ENCODE results near the gene GALNTL6. TPM values are rescaled to one million over a fixed set of nuclear protein-coding genes. Genes with fewer than 3 reads are reported as not detected.
"Not testable (repeated sequence)": the region's sequence is repeated elsewhere in the genome, so short reads cannot be mapped to it uniquely, and the experiment has no call there.

The GALNTL6 gene
- total RNA-seq, 2 experiments from 2014 or later, result not detected

- Mint-ChIP-seq H3K27me3 (peaks cover 4% of the 10 kb centered on the region), H3K27ac (no peak overlapping the region), H3K4me3 (no peak overlapping the region), H3K9me3 (peaks cover 1% of the 10 kb centered on the region), H3K36me3 (no peaks in the 10 kb centered on the region), H3K4me1 (no peaks in the 10 kb centered on the region)
- no peak for DNase-seq
Measured at GRCh38 chr4:172975651-172976229, 1162.5 kb downstream of the GALNTL6 start.

- not testable (repeated sequence) for H3K4me1 Mint-ChIP-seq, H3K36me3 Mint-ChIP-seq, H3K9me3 Mint-ChIP-seq, H3K27me3 Mint-ChIP-seq, H3K4me3 Mint-ChIP-seq, H3K27ac Mint-ChIP-seq, DNase-seq
Measured at GRCh38 chr4:172977491-172978041, 1164.4 kb downstream of the GALNTL6 start.

- H3K36me3 Mint-ChIP-seq, result no peaks in the 10 kb centered on the region
- H3K27me3 Mint-ChIP-seq, result peaks cover 4% of the 10 kb centered on the region
- H3K27ac Mint-ChIP-seq, result no peak overlapping the region
- no peak overlapping the region for H3K4me3 Mint-ChIP-seq
- no peaks in the 10 kb centered on the region for H3K4me1 Mint-ChIP-seq
- DNase-seq, result no peak
- H3K9me3 Mint-ChIP-seq, result no peaks in the 10 kb centered on the region
Measured at GRCh38 chr4:172978848-172979247, 1165.6 kb downstream of the GALNTL6 start.

- Mint-ChIP-seq H3K36me3 (no peaks in the 10 kb centered on the region), H3K4me3 (no peak overlapping the region), H3K27me3 (peaks cover 4% of the 10 kb centered on the region), H3K9me3 (no peaks in the 10 kb centered on the region), H3K4me1 (no peaks in the 10 kb centered on the region), H3K27ac (no peak overlapping the region)
- no peak for DNase-seq
Measured at GRCh38 chr4:172979332-172979731, 1166.1 kb downstream of the GALNTL6 start.

GRCh38 chr4:172980219-172980618, 1167.0 kb downstream of the GALNTL6 start:
- no peak overlapping the region for H3K27ac Mint-ChIP-seq
- no peaks in the 10 kb centered on the region for H3K4me1 Mint-ChIP-seq
- H3K4me3 Mint-ChIP-seq, result no peak overlapping the region
- no peaks in the 10 kb centered on the region for H3K36me3 Mint-ChIP-seq
- no peak for DNase-seq
- H3K9me3 Mint-ChIP-seq, result no peaks in the 10 kb centered on the region
- H3K27me3 Mint-ChIP-seq, result peaks cover 4% of the 10 kb centered on the region

- H3K4me1 Mint-ChIP-seq, result no peaks in the 10 kb centered on the region
- H3K27ac Mint-ChIP-seq, result no peak overlapping the region
- H3K4me3 Mint-ChIP-seq, result no peak overlapping the region
- peaks cover 4% of the 10 kb centered on the region for H3K27me3 Mint-ChIP-seq
- DNase-seq, result no peak
- H3K36me3 Mint-ChIP-seq, result no peaks in the 10 kb centered on the region
- H3K9me3 Mint-ChIP-seq, result no peaks in the 10 kb centered on the region
Measured at GRCh38 chr4:172982151-172982590, 1169.0 kb downstream of the GALNTL6 start.

- Mint-ChIP-seq H3K27me3 (peaks cover 4% of the 10 kb centered on the region), H3K4me1 (no peaks in the 10 kb centered on the region), H3K9me3 (peaks cover 2% of the 10 kb centered on the region), H3K27ac (no peak overlapping the region), H3K4me3 (no peak overlapping the region), H3K36me3 (peaks cover under 1% of the 10 kb centered on the region)
- DNase-seq, result no peak
Measured at GRCh38 chr4:172983014-172983413, 1169.8 kb downstream of the GALNTL6 start.

- no peak for DNase-seq
- no peak overlapping the region for H3K4me3 Mint-ChIP-seq
- H3K36me3 Mint-ChIP-seq, result peaks cover 3% of the 10 kb centered on the region
- no peaks in the 10 kb centered on the region for H3K4me1 Mint-ChIP-seq
- no peak overlapping the region for H3K27ac Mint-ChIP-seq
- peaks cover 5% of the 10 kb centered on the region for H3K9me3 Mint-ChIP-seq
- H3K27me3 Mint-ChIP-seq, result no peaks in the 10 kb centered on the region
Measured at GRCh38 chr4:172983631-172984030, 1170.4 kb downstream of the GALNTL6 start.

GRCh38 chr4:172985552-172985951, 1172.3 kb downstream of the GALNTL6 start:
- no peaks in the 10 kb centered on the region for H3K27me3 Mint-ChIP-seq
- H3K36me3 Mint-ChIP-seq, result peaks cover 3% of the 10 kb centered on the region
- peaks cover 5% of the 10 kb centered on the region for H3K9me3 Mint-ChIP-seq
- H3K27ac Mint-ChIP-seq, result no peak overlapping the region
- no peak overlapping the region for H3K4me3 Mint-ChIP-seq
- H3K4me1 Mint-ChIP-seq, result no peaks in the 10 kb centered on the region
- DNase-seq, result no peak

- H3K27me3 Mint-ChIP-seq, result no peaks in the 10 kb centered on the region
- no peak overlapping the region for H3K4me3 Mint-ChIP-seq
- H3K4me1 Mint-ChIP-seq, result no peaks in the 10 kb centered on the region
- no peak overlapping the region for H3K27ac Mint-ChIP-seq
- no peak for DNase-seq
- peaks cover 5% of the 10 kb centered on the region for H3K9me3 Mint-ChIP-seq
- peaks cover 3% of the 10 kb centered on the region for H3K36me3 Mint-ChIP-seq
Measured at GRCh38 chr4:172986114-172986513, 1172.9 kb downstream of the GALNTL6 start.

- Mint-ChIP-seq H3K36me3 (peaks cover 3% of the 10 kb centered on the region), H3K27ac (no peak overlapping the region), H3K9me3 (peaks cover 5% of the 10 kb centered on the region), H3K4me1 (no peaks in the 10 kb centered on the region), H3K27me3 (no peaks in the 10 kb centered on the region), H3K4me3 (no peak overlapping the region)
- no peak for DNase-seq
Measured at GRCh38 chr4:172989984-172990820, 1177.0 kb downstream of the GALNTL6 start.

GRCh38 chr4:172992648-172993378, 1179.6 kb downstream of the GALNTL6 start:
- H3K36me3 Mint-ChIP-seq, result peaks cover 3% of the 10 kb centered on the region
- DNase-seq, result no peak
- H3K4me1 Mint-ChIP-seq, result no peaks in the 10 kb centered on the region
- no peak overlapping the region for H3K4me3 Mint-ChIP-seq
- H3K27me3 Mint-ChIP-seq, result peaks cover 4% of the 10 kb centered on the region
- H3K9me3 Mint-ChIP-seq, result peaks cover 5% of the 10 kb centered on the region
- H3K27ac Mint-ChIP-seq, result no peak overlapping the region

- DNase-seq, result no peak
- no peak overlapping the region for H3K4me3 Mint-ChIP-seq
- no peaks in the 10 kb centered on the region for H3K36me3 Mint-ChIP-seq
- no peaks in the 10 kb centered on the region for H3K9me3 Mint-ChIP-seq
- H3K4me1 Mint-ChIP-seq, result no peaks in the 10 kb centered on the region
- peaks cover 8% of the 10 kb centered on the region for H3K27me3 Mint-ChIP-seq
- H3K27ac Mint-ChIP-seq, result no peak overlapping the region
Measured at GRCh38 chr4:172995161-172995560, 1182.0 kb downstream of the GALNTL6 start.

GRCh38 chr4:172995704-172996103, 1182.5 kb downstream of the GALNTL6 start:
- H3K27ac Mint-ChIP-seq, result no peak overlapping the region
- no peak for DNase-seq
- H3K4me1 Mint-ChIP-seq, result no peaks in the 10 kb centered on the region
- no peak overlapping the region for H3K4me3 Mint-ChIP-seq
- peaks cover 8% of the 10 kb centered on the region for H3K27me3 Mint-ChIP-seq
- no peaks in the 10 kb centered on the region for H3K9me3 Mint-ChIP-seq
- no peaks in the 10 kb centered on the region for H3K36me3 Mint-ChIP-seq

GRCh38 chr4:172996571-172997216, 1183.5 kb downstream of the GALNTL6 start:
- no peaks in the 10 kb centered on the region for H3K36me3 Mint-ChIP-seq
- no peak for DNase-seq
- no peaks in the 10 kb centered on the region for H3K9me3 Mint-ChIP-seq
- no peak overlapping the region for H3K4me3 Mint-ChIP-seq
- H3K4me1 Mint-ChIP-seq, result no peaks in the 10 kb centered on the region
- no peak overlapping the region for H3K27ac Mint-ChIP-seq
- peaks cover 8% of the 10 kb centered on the region for H3K27me3 Mint-ChIP-seq
